Peyer's patch (tissue), 4 donors: ENCODE data around the gene SBF2. TPM values are rescaled to one million over a fixed set of nuclear protein-coding genes. Genes with fewer than 3 reads are reported as not detected.
"Not testable (repeated sequence)": the region's sequence is repeated elsewhere in the genome, so short reads cannot be mapped to it uniquely, and the experiment has no call there.

ENCODE experiments used
- DNase-seq, 3 donors: peaks; one replicate each; pipeline ENCODE4 v3.0.0-alpha.2; 2017 to 2019
- H3K27ac ChIP-seq, 4 donors: fragments of 200-600 bp; sonication (generic); one replicate each; pipeline ENCODE4 v1.5.1; 2016 to 2019
- H3K27me3 ChIP-seq, 2 donors: fragments of 200-600 bp; sonication (generic); one replicate each; pipeline ENCODE4 v1.5.1; 2019
- H3K36me3 ChIP-seq, 3 donors: fragments of 200-600 bp; sonication (generic); one replicate each; pipeline ENCODE4 v1.5.1; 2016 to 2019
- H3K4me1 ChIP-seq, 4 donors: fragments of 200-600 bp; sonication (generic); one replicate each; pipeline ENCODE4 v1.5.1; 2016 to 2019
- H3K4me3 ChIP-seq, 4 donors: fragments of 200-600 bp; sonication (generic); 1 replicate in 3 of 4; 2 replicates in 1 of 4; pipeline ENCODE4 v1.5.1; 2016 to 2019; ENCODE audit warnings: mild to moderate bottlenecking in 1 of 4
- H3K9me3 ChIP-seq, 4 donors: fragments of 200-600 bp; sonication (generic); one replicate each; pipeline ENCODE4 v1.5.1; 2016 to 2019; ENCODE audit warnings: mild to moderate bottlenecking in 1 of 4
- CTCF ChIP-seq, 6 experiments: fragments of 450-650 bp in 4 of 6; fragments of 200-600 bp in 2 of 6; sonication (generic) in 1 of 6; IDR thresholded peaks; one replicate each; pipeline ENCODE4 v1.5.1; 2017 to 2019; ENCODE audit warnings: antibody characterized with exemption in 6 of 6, mild to moderate bottlenecking in 3 of 6, moderate library complexity in 1 of 6
- POLR2A ChIP-seq, 2 donors: fragments of 450-650 bp; IDR thresholded peaks; one replicate each; pipeline ENCODE4 v1.5.1; 2017; ENCODE audit warnings: antibody characterized with exemption in 2 of 2, mild to moderate bottlenecking in 2 of 2, moderate library complexity in 2 of 2
- total RNA-seq, 4 donors: library from RNA; depleted of rRNA; stranded (reverse); fragments of >200 nt; gene quantifications; one replicate each; pipeline ENCODE4 v1.1.0, GENCODE V29; 2016

The SBF2 gene
- total RNA-seq, 4 donors from 2014 or later: 52.7 to 70.1 (median 56.7) TPM

- Histone ChIP-seq H3K36me3 (no peaks in the 10 kb centered on the region), H3K4me1 (no peaks in the 10 kb centered on the region), H3K4me3 (no peak overlapping the region), H3K9me3 (no peaks in the 10 kb centered on the region), H3K27ac (no peak overlapping the region), H3K27me3 (no peaks in the 10 kb centered on the region)
- no peak for TF ChIP-seq CTCF (IDR thresholded peaks at IDR 0.05)
- no peak for TF ChIP-seq POLR2A (IDR thresholded peaks at IDR 0.05)
- DNase-seq: no peak
Measured at GRCh38 chr11:10243896-10244575, 50.0 kb downstream of the SBF2 start.

- Histone ChIP-seq H3K27me3 (no peaks in the 10 kb centered on the region), H3K9me3 (no peaks in the 10 kb centered on the region), H3K4me1 (no peaks in the 10 kb centered on the region), H3K27ac (no peak overlapping the region), H3K36me3 (no peaks in the 10 kb centered on the region), H3K4me3 (no peak overlapping the region)
- no peak for TF ChIP-seq CTCF (IDR thresholded peaks at IDR 0.05)
- TF ChIP-seq POLR2A (IDR thresholded peaks at IDR 0.05): no peak
- no peak for DNase-seq
Measured at GRCh38 chr11:10236840-10237239, 57.2 kb downstream of the SBF2 start.

- DNase-seq: no peak
- H3K36me3 ChIP-seq: no peaks in the 10 kb centered on the region
- H3K9me3 ChIP-seq: no peaks in the 10 kb centered on the region
- no peak overlapping the region for H3K4me3 ChIP-seq
- H3K27ac ChIP-seq: no peak overlapping the region
- TF ChIP-seq CTCF (IDR thresholded peaks at IDR 0.05): no peak
- no peak for TF ChIP-seq POLR2A (IDR thresholded peaks at IDR 0.05)
- no peaks in the 10 kb centered on the region for H3K27me3 ChIP-seq
- no peaks in the 10 kb centered on the region for H3K4me1 ChIP-seq
Measured at GRCh38 chr11:10233581-10233980, 60.4 kb downstream of the SBF2 start.

GRCh38 chr11:10232756-10233155 lies 61.3 kb downstream of the SBF2 start:
- Histone ChIP-seq H3K27ac (no peak overlapping the region), H3K4me1 (no peaks in the 10 kb centered on the region), H3K27me3 (no peaks in the 10 kb centered on the region), H3K9me3 (no peaks in the 10 kb centered on the region), H3K36me3 (no peaks in the 10 kb centered on the region), H3K4me3 (no peak overlapping the region)
- no peak for DNase-seq
- TF ChIP-seq POLR2A (IDR thresholded peaks at IDR 0.05): no peak
- TF ChIP-seq CTCF (IDR thresholded peaks at IDR 0.05): no peak

- DNase-seq, H3K9me3 ChIP-seq, H3K27me3 ChIP-seq, H3K36me3 ChIP-seq, H3K4me1 ChIP-seq, H3K27ac ChIP-seq, H3K4me3 ChIP-seq: not testable (repeated sequence)
Measured at GRCh38 chr11:10231803-10232202, 62.2 kb downstream of the SBF2 start.

GRCh38 chr11:10225553-10225952 lies 68.5 kb downstream of the SBF2 start:
- H3K27me3 ChIP-seq: no peaks in the 10 kb centered on the region

More at GRCh38 chr11:10225553-10225952, 68.5 kb downstream of the SBF2 start:
- Histone ChIP-seq H3K9me3 (no peaks in the 10 kb centered on the region), H3K4me3 (no peak overlapping the region), H3K27ac (no peak overlapping the region), H3K36me3 (no peaks in the 10 kb centered on the region), H3K4me1 (no peaks in the 10 kb centered on the region)
- TF ChIP-seq CTCF (IDR thresholded peaks at IDR 0.05) (no peak), POLR2A (IDR thresholded peaks at IDR 0.05) (no peak)
- DNase-seq: no peak
